T-helper 1 cell treated with Interleukin-12 subunit alpha and Interleukin-12 subunit beta and Interleukin-4 antibody, amounts not matched to agents 30 μg/mL and 1 μg/mL, for 36 hours (primary cell): ENCODE measurements around the gene CST8.
"Not testable (repeated sequence)": the region's sequence is repeated elsewhere in the genome, so short reads cannot be mapped to it uniquely, and the experiment has no call there.

Experiments used
- H3K27ac Mint-ChIP-seq: one replicate; pipeline ENCODE4 v1.8.0; 2021; ENCODE audit warnings: mild to moderate bottlenecking, mixed read lengths
- H3K27me3 Mint-ChIP-seq: one replicate; pipeline ENCODE4 v1.8.0; 2021; ENCODE audit warnings: low read depth, mixed read lengths
- H3K36me3 Mint-ChIP-seq: one replicate; pipeline ENCODE4 v1.8.0; 2021; ENCODE audit warnings: low read depth, mixed read lengths
- H3K4me1 Mint-ChIP-seq: one replicate; pipeline ENCODE4 v1.8.0; 2021; ENCODE audit warnings: low read depth, mixed read lengths
- H3K4me3 Mint-ChIP-seq: one replicate; pipeline ENCODE4 v1.8.0; 2021; ENCODE audit warnings: mild to moderate bottlenecking, moderate library complexity, mixed read lengths
- H3K9me3 Mint-ChIP-seq: one replicate; pipeline ENCODE4 v1.8.0; 2021; ENCODE audit warnings: mixed read lengths

The CST8 gene

DNA sequence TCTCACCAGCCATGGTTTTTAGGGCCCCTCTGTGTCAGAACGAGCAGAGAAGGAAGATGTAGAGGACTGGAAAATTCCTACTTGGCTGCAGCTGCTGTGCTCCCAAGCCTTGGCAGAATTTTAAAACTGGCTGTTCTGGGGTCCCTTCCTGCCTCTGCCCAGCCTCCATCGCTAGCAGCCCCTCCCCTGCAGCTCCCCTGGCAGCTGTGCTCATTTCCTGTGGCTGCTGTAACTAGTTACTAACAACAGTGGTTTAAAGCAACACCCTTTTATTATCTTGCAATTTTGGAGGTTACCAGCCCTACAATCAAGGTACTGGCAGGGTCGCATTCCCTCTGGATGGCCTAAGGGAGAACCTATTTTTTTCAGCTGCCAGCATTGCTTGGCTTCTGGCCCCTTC lies 34.5 kb upstream of the CST8 start:
- Mint-ChIP-seq H3K4me3 (no peak overlapping the region), H3K9me3 (no peaks in the 10 kb centered on the region), H3K36me3 (no peaks in the 10 kb centered on the region), H3K4me1 (peaks cover 12% of the 10 kb centered on the region), H3K27me3 (peaks cover 4% of the 10 kb centered on the region), H3K27ac (no peak overlapping the region)

GRCh38 chr20:23456873-23457272 lies 34.0 kb upstream of the CST8 start:
- Mint-ChIP-seq H3K36me3 (no peaks in the 10 kb centered on the region), H3K4me1 (peaks cover 12% of the 10 kb centered on the region), H3K27me3 (peaks cover 4% of the 10 kb centered on the region), H3K27ac (no peak overlapping the region), H3K9me3 (no peaks in the 10 kb centered on the region), H3K4me3 (no peak overlapping the region)

DNA sequence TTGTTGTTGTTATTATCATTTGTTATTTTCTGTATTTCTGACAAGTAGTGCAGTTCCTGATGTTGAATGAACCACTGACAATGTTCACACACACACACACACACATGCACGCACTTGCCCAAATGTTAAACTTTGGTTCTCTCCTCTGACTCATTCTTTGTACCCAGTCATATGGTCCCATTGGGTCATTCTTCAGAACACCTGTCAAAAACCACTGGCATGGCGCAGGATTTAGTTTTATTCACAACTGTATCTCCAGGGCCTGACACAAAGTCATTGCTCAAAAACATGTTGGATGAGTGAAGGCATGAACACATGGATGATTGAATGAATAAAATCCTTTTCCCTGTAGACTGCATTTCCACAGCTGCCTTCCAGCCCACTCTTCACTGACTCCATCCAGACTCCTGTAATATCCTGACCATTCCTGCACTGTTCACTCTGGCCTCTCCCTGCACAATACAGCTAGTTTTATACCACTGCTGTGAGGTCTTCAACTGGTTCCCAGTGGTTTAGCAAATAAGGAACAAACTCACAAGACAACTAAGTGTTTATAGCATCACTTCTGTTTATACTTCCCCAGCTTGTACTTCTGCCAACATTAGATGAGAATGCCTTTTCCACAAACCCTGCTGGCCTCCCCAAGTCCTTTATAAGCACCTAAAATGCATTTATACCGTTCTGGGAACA lies 31.3 kb upstream of the CST8 start:
- Mint-ChIP-seq H3K27ac (no peak overlapping the region), H3K36me3 (no peaks in the 10 kb centered on the region), H3K27me3 (peaks cover 18% of the 10 kb centered on the region), H3K4me3 (no peak overlapping the region), H3K9me3 (peaks cover 4% of the 10 kb centered on the region), H3K4me1 (peaks cover 12% of the 10 kb centered on the region)

GRCh38 chr20:23461180-23461579 lies 29.7 kb upstream of the CST8 start:
- Mint-ChIP-seq H3K9me3 (peaks cover 16% of the 10 kb centered on the region), H3K4me3 (no peak overlapping the region), H3K27me3 (peaks cover 18% of the 10 kb centered on the region), H3K27ac (no peak overlapping the region), H3K4me1 (peaks cover 7% of the 10 kb centered on the region), H3K36me3 (no peaks in the 10 kb centered on the region)

GRCh38 chr20:23466961-23467360 lies 24.0 kb upstream of the CST8 start:
- H3K36me3 Mint-ChIP-seq, H3K4me1 Mint-ChIP-seq, H3K27ac Mint-ChIP-seq, H3K4me3 Mint-ChIP-seq: not testable (repeated sequence)
- Mint-ChIP-seq H3K27me3 (peaks cover 15% of the 10 kb centered on the region), H3K9me3 (peaks cover 29% of the 10 kb centered on the region)

- not testable (repeated sequence) for H3K4me3 Mint-ChIP-seq, H3K27ac Mint-ChIP-seq, H3K27me3 Mint-ChIP-seq, H3K36me3 Mint-ChIP-seq, H3K9me3 Mint-ChIP-seq, H3K4me1 Mint-ChIP-seq
These were observed 18.6 kb upstream of the CST8 start for GRCh38 chr20:23472306-23472705.

DNA sequence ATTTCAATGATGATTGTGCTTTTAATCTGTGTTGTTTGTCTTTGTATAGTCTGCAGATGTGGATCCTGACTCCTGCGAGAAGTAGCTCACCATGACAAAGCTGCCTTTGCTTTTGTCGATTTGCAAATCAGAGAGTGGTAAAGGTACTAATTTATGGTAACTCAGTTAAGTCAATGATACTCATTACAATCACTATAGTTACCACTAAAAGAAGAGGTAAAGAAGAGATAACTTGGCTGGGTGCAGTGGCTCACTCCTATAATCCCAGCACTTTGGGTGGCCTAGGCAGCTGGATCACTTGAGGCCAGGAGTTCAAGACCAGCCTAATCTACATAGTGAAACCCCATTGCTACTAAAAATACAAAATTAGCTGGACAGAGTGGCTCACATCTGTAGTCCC lies 17.6 kb upstream of the CST8 start:
- not testable (repeated sequence) for H3K27ac Mint-ChIP-seq, H3K36me3 Mint-ChIP-seq, H3K4me1 Mint-ChIP-seq, H3K27me3 Mint-ChIP-seq, H3K9me3 Mint-ChIP-seq, H3K4me3 Mint-ChIP-seq

GRCh38 chr20:23475395-23475794 lies 15.5 kb upstream of the CST8 start:
- H3K27ac Mint-ChIP-seq, result no peak overlapping the region
- H3K9me3 Mint-ChIP-seq, result no peaks in the 10 kb centered on the region
- H3K27me3 Mint-ChIP-seq, result peaks cover 3% of the 10 kb centered on the region
- no peak overlapping the region for H3K4me3 Mint-ChIP-seq
- no peaks in the 10 kb centered on the region for H3K4me1 Mint-ChIP-seq
- H3K36me3 Mint-ChIP-seq, result no peaks in the 10 kb centered on the region

DNA sequence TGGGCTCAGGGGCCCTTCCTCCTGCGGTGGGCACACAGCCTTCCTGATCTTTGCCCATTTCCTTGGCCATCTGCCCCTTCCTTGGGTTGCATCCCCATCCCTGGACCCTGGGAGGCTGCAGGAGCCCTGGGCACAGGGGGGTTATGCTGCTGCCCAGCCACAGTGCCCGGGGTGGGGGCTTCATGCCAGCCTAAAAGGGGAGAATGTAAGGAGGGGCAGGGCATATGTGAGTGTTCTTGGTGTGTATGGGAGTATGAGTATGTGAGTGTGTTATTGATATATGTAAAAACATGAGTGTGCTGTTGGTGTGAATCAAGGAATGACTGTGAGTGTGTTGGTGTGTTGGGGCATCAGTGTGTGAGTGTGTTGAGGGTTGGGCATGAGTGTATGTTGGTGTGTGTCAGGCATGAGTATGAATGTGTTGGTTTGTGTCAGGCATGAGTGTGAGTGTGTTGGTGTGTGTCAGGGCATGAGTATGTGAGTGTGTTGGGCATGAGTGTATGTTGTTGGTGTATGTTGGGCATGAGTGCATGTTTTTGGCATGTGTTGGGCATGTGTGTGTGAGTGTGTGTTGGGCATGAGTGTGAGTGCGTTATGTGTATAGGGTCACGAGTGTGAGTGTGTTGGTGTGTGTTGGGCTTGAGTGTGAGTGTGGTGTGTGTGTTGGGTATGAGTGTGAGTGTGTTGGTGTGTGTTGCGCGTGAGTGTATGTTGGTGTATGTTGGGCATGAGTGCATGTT lies 14.7 kb upstream of the CST8 start:
- peaks cover 3% of the 10 kb centered on the region for H3K27me3 Mint-ChIP-seq

GRCh38 chr20:23477223-23477622 lies 13.7 kb upstream of the CST8 start:
- Mint-ChIP-seq H3K4me1 (no peaks in the 10 kb centered on the region), H3K27ac (no peak overlapping the region), H3K9me3 (no peaks in the 10 kb centered on the region), H3K27me3 (peaks cover 8% of the 10 kb centered on the region), H3K36me3 (no peaks in the 10 kb centered on the region), H3K4me3 (no peak overlapping the region)

More for the DNA sequence above, 14.7 kb upstream of the CST8 start:
- Mint-ChIP-seq H3K4me1 (no peaks in the 10 kb centered on the region), H3K9me3 (no peaks in the 10 kb centered on the region), H3K4me3 (no peak overlapping the region), H3K36me3 (no peaks in the 10 kb centered on the region), H3K27ac (no peak overlapping the region)

DNA sequence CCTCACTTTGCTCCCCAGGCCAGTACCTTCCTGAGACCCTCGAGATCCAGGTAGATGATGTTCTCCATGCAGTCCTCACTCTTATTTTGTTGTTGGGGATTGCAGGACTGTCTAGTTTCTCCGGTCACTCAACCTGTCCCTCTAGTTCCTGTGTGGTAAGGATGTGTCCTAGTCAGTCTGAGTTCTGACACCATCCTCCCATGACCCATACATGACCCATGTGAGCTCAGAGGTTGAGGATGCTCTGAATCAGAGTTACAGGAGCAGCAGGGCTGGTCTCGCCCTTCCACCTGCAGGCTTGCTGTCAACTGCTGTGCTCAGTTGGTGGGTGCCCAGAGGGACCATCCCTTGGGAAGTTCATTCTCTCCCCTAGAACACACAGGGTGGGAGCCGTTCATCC lies 11.9 kb upstream of the CST8 start:
- Mint-ChIP-seq H3K4me1 (no peaks in the 10 kb centered on the region), H3K27me3 (peaks cover 9% of the 10 kb centered on the region), H3K4me3 (no peak overlapping the region), H3K9me3 (no peaks in the 10 kb centered on the region), H3K36me3 (no peaks in the 10 kb centered on the region), H3K27ac (no peak overlapping the region)

- no peak overlapping the region for H3K27ac Mint-ChIP-seq
- no peak overlapping the region for H3K4me3 Mint-ChIP-seq
These were observed 8.8 kb upstream of the CST8 start for GRCh38 chr20:23482138-23482537.

DNA sequence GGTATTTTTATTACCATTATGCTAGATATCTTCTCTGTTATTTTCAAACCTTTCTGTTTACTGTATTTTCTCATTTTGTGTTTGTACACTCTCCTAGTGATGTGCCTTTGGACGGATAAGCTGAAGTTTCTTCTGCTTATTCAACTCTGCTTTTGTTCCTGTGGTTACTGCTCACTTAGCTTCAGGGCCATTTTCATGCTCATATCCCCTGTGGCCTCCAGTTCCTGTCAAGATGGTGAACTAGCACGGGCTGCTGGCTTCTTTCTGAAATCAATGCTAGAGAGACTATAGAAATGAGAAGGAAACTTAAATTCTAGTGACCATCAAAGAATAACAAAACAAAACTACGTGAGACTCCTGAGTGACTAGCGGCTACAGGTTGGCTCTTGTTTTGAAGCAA lies 6.8 kb upstream of the CST8 start:
- Mint-ChIP-seq H3K27me3 (peaks cover 10% of the 10 kb centered on the region), H3K27ac (no peak overlapping the region), H3K36me3 (no peaks in the 10 kb centered on the region), H3K4me1 (no peaks in the 10 kb centered on the region), H3K9me3 (no peaks in the 10 kb centered on the region), H3K4me3 (no peak overlapping the region)

More at GRCh38 chr20:23482138-23482537, 8.8 kb upstream of the CST8 start:
- Mint-ChIP-seq H3K27me3 (peaks cover 10% of the 10 kb centered on the region), H3K4me1 (no peaks in the 10 kb centered on the region), H3K9me3 (no peaks in the 10 kb centered on the region), H3K36me3 (no peaks in the 10 kb centered on the region)

- Mint-ChIP-seq H3K4me3 (no peak overlapping the region), H3K36me3 (no peaks in the 10 kb centered on the region), H3K9me3 (no peaks in the 10 kb centered on the region), H3K27ac (no peak overlapping the region), H3K27me3 (peaks cover 3% of the 10 kb centered on the region), H3K4me1 (no peaks in the 10 kb centered on the region)
These were observed 2.4 kb upstream of the CST8 start for GRCh38 chr20:23488470-23488869.

DNA sequence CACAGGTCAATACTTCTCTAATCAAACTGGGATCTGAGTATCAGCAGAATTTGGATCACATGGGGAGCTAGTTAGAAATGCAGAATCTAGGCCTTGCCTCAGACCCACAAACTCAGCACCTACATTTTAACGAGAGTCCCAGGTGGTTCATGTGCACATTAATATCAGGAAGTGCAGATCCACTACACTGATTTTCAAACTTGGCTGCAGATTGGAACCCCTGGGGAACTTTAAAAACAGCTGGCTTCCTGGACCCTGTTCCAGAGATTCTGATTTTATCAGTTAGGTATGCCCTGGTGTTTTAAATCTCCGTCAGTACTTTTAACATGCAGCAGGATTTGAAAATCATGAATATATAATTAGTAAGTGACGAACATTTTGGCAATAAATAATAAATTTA lies 1.9 kb upstream of the CST8 start:
- H3K27ac Mint-ChIP-seq, result no peak overlapping the region
- no peaks in the 10 kb centered on the region for H3K4me1 Mint-ChIP-seq
- H3K4me3 Mint-ChIP-seq, result no peak overlapping the region
- peaks cover 2% of the 10 kb centered on the region for H3K27me3 Mint-ChIP-seq
- no peaks in the 10 kb centered on the region for H3K36me3 Mint-ChIP-seq
- no peaks in the 10 kb centered on the region for H3K9me3 Mint-ChIP-seq
